NCI-H748 (cell line): ENCODE results near the gene PRRG3.

Experiments
- DNase-seq: peaks from one replicate; lab custom pipeline; 2025; ENCODE audit not compliant: unreplicated experiment; lab: John Stamatoyannopoulos, UW

PRRG3 gene

GRCh38 chrX:151704041-151704663 is 8.9 kb downstream of the PRRG3 start:
- no peak for DNase-seq

GRCh38 chrX:151708821-151709220 is 13.6 kb downstream of the PRRG3 start:
- no peak for DNase-seq

GRCh38 chrX:151710457-151710856 is 15.2 kb downstream of the PRRG3 start:
- no peak for DNase-seq

- no peak for DNase-seq
These were observed 15.9 kb downstream of the PRRG3 start for GRCh38 chrX:151711154-151711553.

- DNase-seq, result no peak
These were observed 16.5 kb downstream of the PRRG3 start for GRCh38 chrX:151711787-151712186.

GRCh38 chrX:151712253-151712652 is 17.0 kb downstream of the PRRG3 start:
- DNase-seq, result no peak

- DNase-seq, result peak; percentile 6
These were observed 18.6 kb downstream of the PRRG3 start for GRCh38 chrX:151713849-151714248.

GRCh38 chrX:151714362-151714761 is 19.1 kb downstream of the PRRG3 start:
- DNase-seq, result no peak

- no peak for DNase-seq
These were observed 20.5 kb downstream of the PRRG3 start, which contains the start of gene FATE1 for GRCh38 chrX:151715752-151716151. Gene FATE1, plus strand, starts transcription at chrX:151716035. Its CDS starts 85 bp downstream, at chrX:151716120.

- peak; percentile 37 for DNase-seq
These were observed 27.1 kb downstream of the PRRG3 start for GRCh38 chrX:151722241-151722846.

- DNase-seq, result no peak
These were observed 28.0 kb downstream of the PRRG3 start for GRCh38 chrX:151723156-151723760.

GRCh38 chrX:151724563-151725337 is 29.5 kb downstream of the PRRG3 start:
- DNase-seq, result no peak

GRCh38 chrX:151725338-151725614 is 30.0 kb downstream of the PRRG3 start:
- DNase-seq, result no peak

GRCh38 chrX:151726751-151727150 is 31.5 kb downstream of the PRRG3 start:
- DNase-seq, result no peak

GRCh38 chrX:151727346-151727745 is 32.1 kb downstream of the PRRG3 start:
- no peak for DNase-seq

GRCh38 chrX:151729056-151729725 is 33.9 kb downstream of the PRRG3 start:
- DNase-seq, result no peak

GRCh38 chrX:151734446-151734845 is 39.2 kb downstream of the PRRG3 start, which contains the start of gene CNGA2:
Gene CNGA2, plus strand, starts transcription at chrX:151734746. Its CDS starts 3,738 bp downstream, at chrX:151738484.
- no peak for DNase-seq

- no peak for DNase-seq
These were observed 40.0 kb downstream of the PRRG3 start for GRCh38 chrX:151735219-151735618.

- DNase-seq, result no peak
These were observed 41.4 kb downstream of the PRRG3 start for GRCh38 chrX:151736685-151737084.

- DNase-seq, result no peak
These were observed 42.2 kb downstream of the PRRG3 start for GRCh38 chrX:151737494-151737893.

- no peak for DNase-seq
These were observed 43.5 kb downstream of the PRRG3 start for GRCh38 chrX:151738751-151739150.
